Measurements from ENCODE around the gene GIGYF2. TPM values are rescaled to one million over a fixed set of nuclear protein-coding genes. Genes with fewer than 3 reads are reported as not detected.

GIGYF2 gene
- total RNA-seq, 2 donors from 2014 or later: 60.3 to 66.7 TPM

DNA sequence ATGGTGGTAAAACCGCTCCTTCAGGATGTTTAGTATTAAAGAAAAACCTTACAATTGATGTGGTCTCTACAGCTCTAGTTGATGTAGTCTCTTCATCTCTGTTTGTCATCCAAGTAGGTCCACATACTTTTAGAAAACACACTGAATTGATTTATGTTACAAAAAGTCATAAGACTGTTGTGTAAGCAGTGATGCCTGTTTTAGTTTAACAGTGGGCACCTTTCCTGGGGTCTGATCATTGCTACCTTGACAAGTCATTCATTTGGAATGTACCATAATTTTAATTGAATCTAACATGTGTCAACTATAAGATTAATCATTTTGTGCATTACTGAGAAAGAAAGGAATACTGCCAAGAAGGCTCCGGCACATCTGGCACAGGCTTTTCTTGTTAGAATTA, 34.3 kb downstream of the GIGYF2 start:
- intact Hi-C loops (cut with DNase I): no loop called here
- DNase-seq (ENCODE audit: low spot score): no peak

DNA sequence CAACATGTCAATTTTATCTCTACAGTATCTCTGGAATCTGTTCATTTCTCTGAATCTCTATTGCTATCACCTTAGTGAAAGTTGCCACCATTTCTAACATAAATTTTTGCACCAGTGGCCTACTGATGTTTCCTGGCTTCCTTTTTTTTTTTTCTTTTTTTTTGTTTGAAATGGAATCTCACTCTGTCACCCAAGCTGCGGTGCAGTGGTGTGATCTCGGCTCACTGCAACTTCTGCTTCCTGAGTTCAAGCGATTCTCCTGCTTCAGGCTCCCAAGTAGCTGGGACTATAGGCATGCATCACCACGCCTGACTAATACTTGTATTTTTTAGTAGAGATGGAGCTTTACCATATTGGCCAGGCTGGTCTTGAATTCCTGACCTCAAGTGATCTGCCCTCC, 44.2 kb downstream of the GIGYF2 start:
- no peak for DNase-seq (ENCODE audit: low spot score)
- intact Hi-C loops (cut with DNase I): no loop called here

DNA sequence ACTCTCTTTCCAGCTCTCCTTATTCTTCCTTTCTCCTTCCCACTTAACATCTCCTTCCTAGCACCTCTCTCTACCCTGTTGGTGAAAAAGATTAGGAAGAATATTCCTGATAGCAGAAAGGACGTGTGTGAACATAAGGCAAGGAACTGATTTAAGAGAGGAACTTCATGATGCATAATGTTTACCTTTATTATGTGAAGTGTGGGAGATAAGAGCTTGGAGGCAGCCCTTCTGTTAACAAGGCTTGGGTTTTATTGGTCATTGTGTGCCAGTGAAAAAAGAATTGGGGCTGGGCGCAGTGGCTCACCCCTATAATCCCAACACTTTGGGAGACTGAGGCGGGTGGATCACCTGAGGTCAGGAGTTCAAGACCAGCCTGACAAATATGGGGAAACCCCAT, 44.8 kb downstream of the GIGYF2 start:
- intact Hi-C loops (cut with DNase I): no loop called here
- no peak for DNase-seq (ENCODE audit: low spot score)

DNA sequence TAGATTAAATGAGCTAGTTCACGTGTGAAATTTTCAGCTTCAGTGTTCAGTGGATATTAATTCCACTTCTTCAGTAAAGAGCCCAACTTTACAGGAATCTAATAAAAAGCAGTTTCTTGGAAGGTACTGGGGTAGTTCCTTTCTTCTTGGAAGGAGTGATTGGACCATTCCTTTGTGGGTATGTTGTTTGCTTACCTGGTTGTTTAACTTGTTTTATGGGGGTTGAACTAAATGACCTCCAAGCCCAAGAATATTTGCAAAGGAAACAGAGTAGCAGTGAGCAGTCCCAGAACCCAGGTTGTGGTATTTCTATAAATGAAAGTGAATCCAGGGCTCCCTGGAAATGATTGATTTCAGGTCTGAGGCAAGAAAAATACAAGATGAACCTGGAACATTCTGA, 47.8 kb downstream of the GIGYF2 start:
- intact Hi-C loops (cut with DNase I): no loop called here
- DNase-seq (ENCODE audit: low spot score): no peak

DNA sequence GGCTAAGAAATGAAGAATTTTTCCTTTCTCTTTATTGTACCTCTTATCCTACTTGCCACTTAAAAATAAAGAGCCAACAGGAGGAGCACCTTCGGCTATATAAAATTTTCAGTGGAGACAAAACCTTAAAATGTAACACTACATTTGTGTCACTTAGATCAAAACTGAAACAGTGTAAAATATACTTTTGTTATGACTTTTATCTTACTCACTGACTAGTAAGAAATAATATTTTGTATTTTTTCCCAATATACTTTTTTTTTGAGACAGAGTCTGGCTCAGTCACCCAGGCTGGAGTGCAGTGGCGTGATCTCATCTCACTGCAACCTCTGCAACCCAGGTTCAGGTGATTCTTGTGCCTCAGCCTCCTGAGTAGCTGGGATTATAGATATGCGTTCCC, 50.9 kb downstream of the GIGYF2 start:
- intact Hi-C loops (cut with DNase I): no loop called here
- DNase-seq (ENCODE audit: low spot score): no peak

DNA sequence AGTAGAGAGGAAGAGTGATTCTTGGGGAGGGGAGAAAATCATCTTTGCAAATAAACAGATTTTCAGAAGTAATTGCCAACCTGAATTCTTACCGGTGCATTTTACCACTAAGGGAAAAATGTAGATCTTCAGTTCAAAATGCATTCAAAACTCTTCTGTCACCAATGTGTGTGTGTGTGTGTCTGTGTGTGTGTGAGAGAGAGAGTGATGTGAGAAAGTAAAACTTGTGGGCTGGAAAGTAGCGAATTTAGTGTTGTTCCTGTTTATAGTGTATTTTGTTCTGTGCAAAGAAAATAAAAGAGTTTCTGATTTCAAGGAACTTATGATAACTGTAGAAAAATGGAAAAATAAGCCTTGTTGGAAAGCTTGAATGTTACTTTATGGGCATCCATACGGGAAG, 52.2 kb downstream of the GIGYF2 start:
- DNase-seq (ENCODE audit: low spot score): no peak
- intact Hi-C loops (cut with DNase I): no loop called here

DNA sequence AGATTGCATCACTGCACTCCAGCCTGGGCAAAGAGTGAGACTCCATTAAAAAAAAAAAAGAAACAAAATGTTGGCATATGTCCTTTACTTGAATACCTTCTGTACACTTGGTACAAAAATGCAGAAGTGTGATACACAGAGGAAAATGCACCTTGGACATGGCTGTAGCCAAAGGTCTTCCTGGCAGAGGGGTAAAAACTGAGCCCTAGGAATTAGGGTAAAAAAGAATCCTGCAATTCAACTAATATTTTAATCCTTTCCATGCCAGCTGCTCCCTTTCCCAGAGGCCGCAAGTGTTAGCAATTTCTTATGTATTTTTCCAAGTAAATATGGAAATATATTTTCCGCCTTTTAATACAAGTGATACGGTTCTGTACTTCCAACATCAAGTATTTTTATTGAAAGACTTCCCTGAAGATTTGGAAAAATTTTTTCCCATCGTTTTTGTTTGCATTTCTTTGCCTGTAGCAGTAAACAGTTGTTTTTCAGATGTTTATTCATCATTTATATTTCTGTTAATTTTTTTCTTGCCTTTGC, 53.1 kb downstream of the GIGYF2 start:
- intact Hi-C loops (cut with DNase I): no loop called here

DNA sequence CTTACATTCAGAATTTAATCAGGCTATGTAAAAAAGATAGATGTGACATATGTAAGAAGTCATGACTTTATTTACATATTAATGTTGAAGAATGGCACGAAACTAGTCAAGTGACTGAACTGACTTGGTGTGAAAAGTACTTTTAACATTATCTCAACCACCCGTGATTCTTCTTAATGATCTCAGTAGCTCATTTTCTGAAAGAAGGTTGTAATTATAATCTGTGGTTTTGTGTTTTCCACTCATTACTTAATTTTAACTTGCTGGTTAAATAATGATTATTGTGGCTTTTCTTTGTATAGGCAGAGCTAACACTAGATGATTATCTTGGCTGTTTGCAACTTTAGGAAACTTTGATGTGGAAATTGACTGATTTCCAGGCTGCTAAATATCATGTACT, 60.8 kb downstream of the GIGYF2 start:
- no peak for DNase-seq (ENCODE audit: low spot score)
- intact Hi-C loops (cut with DNase I): no loop called here

More for the DNA sequence above, 53.1 kb downstream of the GIGYF2 start:
- no peak for DNase-seq (ENCODE audit: low spot score)

DNA sequence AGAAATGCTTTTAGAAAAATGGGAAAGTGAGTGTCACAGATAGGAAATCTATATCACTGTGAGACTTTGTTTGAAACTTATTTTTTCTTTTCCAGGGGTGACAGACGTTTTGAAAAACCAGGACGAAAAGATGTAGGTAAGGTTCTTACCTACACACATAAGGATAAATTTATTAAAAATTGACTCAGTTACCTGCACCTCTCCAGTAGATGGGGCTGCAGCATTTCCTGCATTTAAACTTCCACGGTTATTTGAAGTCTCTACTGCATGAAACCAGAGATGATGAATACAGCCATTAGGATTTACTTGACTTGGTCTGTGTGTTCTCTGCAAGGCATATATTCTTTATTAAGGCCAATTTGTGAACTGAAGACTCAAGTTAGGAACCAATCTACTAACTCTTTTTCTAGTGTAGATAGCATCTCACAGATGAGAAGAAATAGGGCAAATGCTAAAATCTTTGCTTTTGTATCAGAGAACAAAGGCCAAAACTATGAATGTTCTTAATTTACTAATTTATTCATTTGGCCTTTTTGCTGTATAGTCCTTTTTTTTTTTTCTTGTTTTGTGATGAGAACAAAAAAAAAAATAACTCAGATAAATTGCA, 64.3 kb downstream of the GIGYF2 start:
- intact Hi-C loops (cut with DNase I): no loop called here
- DNase-seq (ENCODE audit: low spot score): no peak

DNA sequence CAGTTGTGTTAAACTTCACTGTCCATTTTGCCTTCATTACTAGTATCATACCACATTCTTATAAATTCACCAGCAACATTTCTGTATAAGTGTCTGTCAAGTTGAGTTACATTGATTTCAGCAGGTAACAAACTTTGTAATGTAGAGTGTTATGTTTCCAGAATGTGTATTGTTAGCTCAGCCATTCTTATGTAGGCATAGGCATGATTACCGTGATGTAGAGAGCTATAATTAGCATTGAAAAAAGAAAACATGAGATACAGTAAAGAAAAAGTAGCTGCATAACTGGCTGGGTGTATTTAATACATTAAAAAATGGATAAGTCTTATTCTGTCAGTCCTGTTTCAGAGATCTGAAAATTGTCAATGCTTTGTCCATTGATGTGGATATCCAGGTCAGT, 70.7 kb downstream of the GIGYF2 start:
- DNase-seq (ENCODE audit: low spot score): no peak
- intact Hi-C loops (cut with DNase I): no loop called here

DNA sequence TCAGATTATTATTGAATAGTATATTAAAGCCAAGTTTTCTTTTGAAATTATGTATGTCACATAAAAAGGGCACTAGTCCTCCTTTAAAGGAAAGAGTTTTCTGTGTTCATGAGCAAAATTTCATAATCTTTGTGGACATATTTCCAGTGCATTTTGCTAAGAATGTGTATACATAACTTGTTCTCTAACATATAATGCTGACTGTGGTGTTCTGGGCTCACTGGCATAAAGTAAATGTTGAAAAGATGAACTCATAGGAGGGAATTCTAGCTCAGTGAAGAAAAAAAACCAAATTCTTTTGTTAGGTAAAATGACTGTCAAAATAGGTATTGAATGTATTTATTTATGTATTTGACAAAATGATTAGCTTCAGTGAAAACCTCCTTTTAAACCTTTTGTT, 73.1 kb downstream of the GIGYF2 start:
- DNase-seq (ENCODE audit: low spot score): no peak
- intact Hi-C loops (cut with DNase I): no loop called here

DNA sequence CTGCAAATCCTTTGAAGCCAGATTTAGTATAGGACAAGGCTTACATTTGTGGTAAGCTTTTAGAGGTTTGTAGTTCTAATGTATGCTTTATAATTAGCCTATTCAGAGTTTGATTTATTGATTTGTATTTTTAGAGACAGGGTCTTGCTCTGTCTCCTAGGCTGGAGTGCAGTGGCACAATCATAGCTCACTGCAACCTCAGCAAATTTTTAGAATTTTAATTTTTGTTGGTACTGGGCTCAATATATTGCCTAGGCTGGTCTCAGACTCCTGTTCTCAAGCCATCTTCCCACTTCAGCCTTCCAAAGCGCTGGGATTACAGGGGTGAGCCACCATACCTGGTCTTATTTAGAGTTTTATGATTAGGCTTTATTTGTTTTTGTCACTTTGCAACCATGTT, 74.7 kb downstream of the GIGYF2 start:
- intact Hi-C loops (cut with DNase I): no loop called here

DNA sequence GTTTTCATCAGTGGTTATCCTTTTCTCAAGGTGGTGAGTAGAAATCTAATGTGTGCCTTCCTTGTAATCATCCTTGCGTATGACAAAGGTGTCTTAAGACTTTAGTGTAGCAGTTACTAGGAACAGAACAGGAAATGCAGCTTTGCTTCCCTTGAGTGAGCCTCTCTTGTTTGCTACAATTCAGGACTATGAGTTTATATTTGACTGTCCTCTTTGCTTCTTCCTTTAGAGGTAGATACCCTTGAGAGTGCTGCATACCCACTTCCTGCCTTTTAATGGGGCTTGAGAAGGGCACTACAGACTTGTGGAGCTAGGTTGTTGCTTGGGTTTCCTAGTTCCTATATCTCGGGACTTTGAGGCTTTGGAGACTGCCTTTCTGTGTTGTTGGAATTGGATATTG, 75.4 kb downstream of the GIGYF2 start:
- DNase-seq (ENCODE audit: low spot score): no peak
- intact Hi-C loops (cut with DNase I): no loop called here

More for the DNA sequence above, 74.7 kb downstream of the GIGYF2 start:
- DNase-seq (ENCODE audit: low spot score): no peak

DNA sequence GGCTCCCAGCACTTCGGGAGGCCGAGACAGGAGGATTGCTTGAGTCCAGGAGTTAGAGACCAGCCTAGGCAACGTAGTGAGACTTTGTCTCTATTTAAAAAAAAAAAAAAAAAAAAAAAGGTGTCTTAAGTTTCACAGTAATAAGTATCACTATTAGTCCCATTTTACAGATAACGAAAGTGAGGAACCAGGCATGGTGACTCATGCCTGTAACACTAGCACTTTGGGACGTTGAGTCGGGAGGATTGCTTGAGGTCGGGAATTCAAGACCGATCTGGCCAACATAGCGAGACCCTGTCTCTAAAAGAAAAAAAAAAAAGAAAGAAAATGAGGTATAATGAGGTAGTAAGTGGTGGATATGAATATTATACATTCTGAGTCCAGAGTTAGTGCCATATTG, 76.7 kb downstream of the GIGYF2 start:
- DNase-seq (ENCODE audit: low spot score): no peak
- intact Hi-C loops (cut with DNase I): no loop called here

DNA sequence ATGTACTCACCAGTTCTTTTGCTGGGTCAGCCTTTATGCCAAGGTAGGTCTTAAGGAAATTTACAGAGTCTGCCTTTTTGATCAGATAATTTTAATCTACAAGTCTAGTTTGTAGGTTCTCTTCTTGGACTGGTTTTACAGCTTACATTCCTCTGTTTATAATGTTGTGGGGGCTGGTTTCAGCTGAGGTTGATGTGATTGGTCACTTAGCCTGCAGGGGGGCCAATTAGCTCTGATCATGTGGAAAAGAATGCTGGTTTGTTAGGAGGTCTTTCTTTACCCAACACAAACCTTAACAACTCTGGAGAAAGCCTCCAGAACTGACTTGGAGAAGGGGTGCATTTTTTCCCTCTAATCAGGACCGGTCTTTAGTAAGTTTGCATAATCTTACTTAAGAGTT, 79.3 kb downstream of the GIGYF2 start, which contains the start of gene KCNJ13:
TSS of gene KCNJ13 (minus strand) at position 131 of the 400 bp plus-strand sequence. CDS start 5,203 bp downstream, outside the sequence.
- intact Hi-C loops (cut with DNase I): no loop called here
- no peak for DNase-seq (ENCODE audit: low spot score)

DNA sequence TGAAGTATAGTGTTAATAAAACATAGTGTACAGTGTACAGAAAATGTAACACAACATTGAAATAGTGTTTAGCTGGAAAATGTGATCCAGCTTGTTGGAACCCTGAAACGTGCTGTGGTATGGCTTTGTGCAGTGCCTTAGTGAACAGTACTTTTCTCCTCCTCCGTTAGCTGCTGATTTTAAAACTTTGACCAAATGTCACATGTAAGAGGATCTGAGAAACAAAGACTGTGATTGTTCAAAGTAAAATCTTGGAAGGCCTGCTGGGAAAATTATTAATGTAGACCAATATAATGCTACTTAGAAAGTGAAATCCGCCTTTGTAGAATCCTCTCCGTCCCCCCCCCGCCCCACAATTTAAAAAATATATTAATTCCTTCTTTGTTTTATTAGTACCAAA, 80.1 kb downstream of the GIGYF2 start:
- DNase-seq (ENCODE audit: low spot score): no peak
- intact Hi-C loops (cut with DNase I): no loop called here

DNA sequence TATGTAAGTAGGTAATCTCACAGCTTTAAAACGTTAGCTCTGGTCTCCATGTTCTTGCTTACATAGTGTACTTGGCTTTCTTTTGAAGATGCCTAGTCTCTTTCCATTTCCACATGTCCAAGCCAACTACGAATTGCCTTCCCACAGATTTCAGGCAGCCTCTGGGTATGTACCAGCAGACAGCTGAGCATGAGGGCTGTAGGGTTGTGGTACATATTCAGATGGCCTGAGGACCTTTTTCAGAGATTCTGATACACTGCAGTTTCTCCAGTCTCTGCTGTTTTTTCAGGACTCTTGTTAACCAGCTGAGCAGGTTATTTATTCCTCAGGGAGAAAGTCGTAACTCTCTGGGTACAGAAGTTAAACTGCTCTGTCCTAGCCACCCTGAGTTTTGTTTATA, 82.3 kb downstream of the GIGYF2 start:
- intact Hi-C loops (cut with DNase I): no loop called here
- no peak for DNase-seq (ENCODE audit: low spot score)

DNA sequence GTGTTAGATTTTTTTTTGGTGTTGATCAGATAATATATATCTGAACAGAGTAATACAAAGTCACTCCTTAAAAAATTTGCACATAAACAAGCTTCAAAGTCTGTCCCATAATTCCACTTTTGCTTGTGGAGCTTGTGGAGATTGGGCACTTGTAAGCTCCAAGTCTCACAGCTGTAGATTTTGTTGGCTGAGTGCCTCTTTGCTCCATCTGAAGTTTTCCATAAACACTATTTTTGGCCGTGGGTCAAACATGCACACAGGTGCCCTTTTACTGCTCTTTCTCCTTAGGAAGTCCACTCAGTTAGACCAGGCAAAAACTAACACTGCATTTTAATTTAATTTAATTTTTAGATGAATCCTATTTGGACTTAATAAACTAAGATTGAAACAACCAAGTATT, 82.8 kb downstream of the GIGYF2 start:
- no peak for DNase-seq (ENCODE audit: low spot score)
- intact Hi-C loops (cut with DNase I): no loop called here

DNA sequence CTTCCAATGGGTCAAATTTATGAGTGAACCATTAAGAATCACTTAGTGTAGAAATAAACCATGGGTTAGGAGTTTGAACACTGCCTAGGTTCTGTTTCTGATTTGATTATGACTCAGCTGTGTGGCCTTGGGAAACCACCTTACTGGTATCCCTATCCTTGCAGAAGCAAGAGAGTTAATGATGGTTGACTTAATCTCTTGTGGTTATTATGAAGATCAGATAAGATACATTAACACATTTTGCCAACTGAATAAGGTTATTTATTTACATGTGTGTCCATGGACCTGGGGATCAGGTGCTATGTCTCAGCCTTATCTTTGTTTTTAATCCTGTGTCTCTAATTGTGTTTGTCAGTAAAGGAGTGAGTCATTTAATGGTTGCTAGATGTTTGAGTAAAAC, 84.6 kb downstream of the GIGYF2 start:
- DNase-seq (ENCODE audit: low spot score): no peak
- intact Hi-C loops (cut with DNase I): loop anchor here in 1 of 2 donors (1.0 kb wide), 1 partner anchor 18 kb away; no protein-coding TSS in a partner anchor

DNA sequence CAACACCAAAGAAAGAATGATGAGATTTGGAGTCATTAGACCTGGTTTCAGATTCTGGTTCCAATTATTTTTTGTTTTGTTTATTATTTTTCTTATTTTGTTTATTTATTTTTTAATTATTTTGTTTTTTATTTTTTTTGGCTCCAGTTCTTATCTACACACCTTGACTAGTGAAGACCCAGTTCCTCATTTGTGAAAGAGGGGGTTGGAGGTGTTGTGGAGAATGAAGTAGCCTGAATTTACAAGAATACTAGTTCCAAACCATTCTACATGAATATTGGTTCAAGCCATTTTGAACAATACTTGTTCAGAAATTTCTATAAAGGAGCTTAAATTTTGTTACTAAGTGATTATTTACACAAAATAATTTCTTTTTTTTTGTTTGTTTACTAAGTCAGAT, 86.1 kb downstream of the GIGYF2 start:
- no peak for DNase-seq (ENCODE audit: low spot score)
- intact Hi-C loops (cut with DNase I): no loop called here

DNA sequence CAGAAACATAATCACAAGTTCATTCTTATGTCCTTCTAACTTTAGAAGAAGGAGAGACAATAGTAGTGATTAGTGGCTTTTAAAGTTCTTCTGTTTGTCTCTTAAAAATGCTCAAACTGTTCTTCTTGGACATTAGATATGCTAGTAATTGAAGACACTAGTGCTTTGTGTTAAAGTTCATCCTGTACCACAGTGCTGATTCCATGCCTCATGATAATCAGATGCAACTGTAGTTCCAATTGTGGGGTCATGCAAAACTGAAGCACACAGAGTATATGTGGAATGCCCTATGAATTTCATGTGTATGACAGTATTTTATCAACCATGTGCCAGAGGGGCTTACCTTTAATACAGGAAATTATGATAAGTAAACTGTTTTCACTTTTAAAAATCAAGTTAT, 90.7 kb downstream of the GIGYF2 start:
- no peak for DNase-seq (ENCODE audit: low spot score)
- intact Hi-C loops (cut with DNase I): no loop called here

DNA sequence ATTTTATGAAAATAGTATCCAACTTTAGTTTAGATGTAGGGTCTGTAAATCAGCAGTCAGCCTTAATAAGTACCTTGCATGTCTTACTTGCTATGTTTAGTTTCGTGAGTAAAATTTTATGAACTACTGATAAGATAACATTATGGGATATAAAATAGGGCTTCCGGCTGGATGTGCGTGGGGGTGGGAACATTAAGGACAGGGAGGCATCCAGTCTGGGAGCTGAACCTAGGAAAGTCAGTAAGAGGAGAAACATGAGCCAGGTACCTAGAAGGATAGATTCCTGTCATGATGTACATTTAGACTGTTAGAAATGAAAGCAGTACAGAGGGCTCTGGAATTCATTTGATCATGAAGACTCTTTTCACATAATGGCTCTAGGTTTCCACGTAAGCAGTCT, 92.0 kb downstream of the GIGYF2 start:
- no peak for DNase-seq (ENCODE audit: low spot score)
- intact Hi-C loops (cut with DNase I): no loop called here

Measured in posterior vena cava (tissue), 2 donors.